OCI-LY1 (cell line): ENCODE results near the gene WDR59.
"Not testable (repeated sequence)": the region's sequence is repeated elsewhere in the genome, so short reads cannot be mapped to it uniquely, and the experiment has no call there.

ENCODE experiments used
- H2AFZ ChIP-seq: fragments of 200-600 bp; sonication (generic), shearing (Covaris generic); 2 replicates; pipeline ENCODE4 v1.6.0; 2014; ENCODE audit warnings: antibody characterized with exemption, mild to moderate bottlenecking, low read length
- H3F3A ChIP-seq: fragments of 200-600 bp; sonication (generic), shearing (Covaris generic); 2 replicates; pipeline ENCODE4 v1.6.0; 2014; ENCODE audit warnings: mild to moderate bottlenecking, antibody characterized with exemption, low read length, moderate library complexity; ENCODE audit not compliant: insufficient read depth
- H3K27ac ChIP-seq: fragments of 200-600 bp; sonication (generic); 2 replicates; pipeline ENCODE4 v1.5.1; 2014; ENCODE audit warnings: low read length, mixed run types, mild to moderate bottlenecking, low read depth; ENCODE audit not compliant: poor library complexity, severe bottlenecking
- H3K27me3 ChIP-seq: fragments of 200-600 bp; sonication (generic); 2 replicates; pipeline ENCODE4 v1.6.0; 2014; ENCODE audit warnings: antibody characterized with exemption, mild to moderate bottlenecking, low read length, moderate library complexity; ENCODE audit not compliant: insufficient read depth
- H3K36me3 ChIP-seq: fragments of 200-600 bp; sonication (generic); 2 replicates; pipeline ENCODE4 v1.6.1; 2014; ENCODE audit warnings: mild to moderate bottlenecking, antibody characterized with exemption, low read length, moderate library complexity, mixed read lengths; ENCODE audit not compliant: insufficient read depth
- H3K4me1 ChIP-seq: fragments of 200-600 bp; sonication (generic); 2 replicates; pipeline ENCODE4 v1.5.1; 2014; ENCODE audit warnings: mild to moderate bottlenecking, low read length, moderate library complexity; ENCODE audit not compliant: insufficient read depth, severe bottlenecking
- H3K4me2 ChIP-seq: fragments of 200-600 bp; sonication (generic), shearing (Covaris generic); 2 replicates; pipeline ENCODE4 v1.6.1; 2014; ENCODE audit warnings: low read length
- H3K4me3 ChIP-seq: fragments of 200-600 bp; sonication (generic); 2 replicates; pipeline ENCODE4 v1.5.1; 2014; ENCODE audit warnings: low read length, low read depth, mild to moderate bottlenecking, mixed read lengths; ENCODE audit not compliant: poor library complexity, severe bottlenecking
- H3K79me2 ChIP-seq: fragments of 200-600 bp; shearing (Covaris generic); 2 replicates; pipeline ENCODE4 v1.6.1; 2016; ENCODE audit warnings: mixed run types, low read length, mixed read lengths; ENCODE audit not compliant: insufficient read depth
- H3K9ac ChIP-seq: fragments of 200-600 bp; sonication (generic), shearing (Covaris generic); 2 replicates; pipeline ENCODE4 v1.6.1; 2014; ENCODE audit warnings: mild to moderate bottlenecking, low read length, mixed read lengths
- H3K9me2 ChIP-seq: fragments of 200-600 bp; sonication (generic), shearing (Covaris generic); 2 replicates; pipeline ENCODE4 v1.6.1; 2014; ENCODE audit warnings: low read depth, mild to moderate bottlenecking, low read length, mixed read lengths
- H3K9me3 ChIP-seq: fragments of 200-600 bp; shearing (Covaris generic); 2 replicates; pipeline ENCODE4 v1.6.1; 2014; ENCODE audit warnings: low read length, mixed read lengths
- H4K20me1 ChIP-seq: fragments of 200-600 bp; sonication (generic), shearing (Covaris generic); 2 replicates; pipeline ENCODE4 v1.6.0; 2016; ENCODE audit warnings: mild to moderate bottlenecking, low read length; ENCODE audit not compliant: insufficient read depth
- EZH2 ChIP-seq: fragments of 200-600 bp; sonication (generic), shearing (Covaris generic); IDR thresholded peaks from 2 replicates; pipeline ENCODE4 v1.8.0; 2017; ENCODE audit warnings: borderline replicate concordance, mixed run types, mild to moderate bottlenecking, antibody characterized with exemption, low read length, moderate library complexity, mixed read lengths
- TF ChIP-seq, protein P1 (sequence below): fragments of 200-600 bp; sonication (generic), shearing (Covaris generic); IDR thresholded peaks from 2 replicates; pipeline ENCODE4 v1.5.1; 2017; ENCODE audit warnings: mild to moderate bottlenecking, antibody characterized with exemption, low read length, moderate library complexity, mixed read lengths

The WDR59 gene

DNA sequence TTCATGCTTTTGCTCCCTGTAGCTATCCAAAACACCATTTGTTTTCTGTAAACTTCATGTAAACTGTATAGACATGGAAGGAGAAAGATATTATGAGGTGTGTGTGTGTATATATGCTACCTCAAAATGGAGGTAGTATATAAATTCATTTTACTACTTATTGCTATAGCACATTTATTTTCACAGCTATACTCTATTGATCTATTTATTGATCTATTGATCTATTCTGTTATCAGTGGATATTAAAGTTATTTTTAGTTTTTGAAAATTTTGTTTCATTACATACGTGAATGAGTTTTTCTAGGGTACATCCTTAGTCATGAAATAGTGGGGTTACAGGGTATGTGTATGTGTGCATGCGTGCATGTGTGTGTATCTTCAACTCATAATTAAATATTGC lies 29.4 kb upstream of the WDR59 start:
- Histone ChIP-seq H3K27ac (no peak overlapping the region), H3K9ac (no peak overlapping the region), H3F3A (no peaks in the 10 kb centered on the region), H2AFZ (no peak overlapping the region), H3K4me2 (no peak overlapping the region), H3K4me3 (no peak overlapping the region), H4K20me1 (no peaks in the 10 kb centered on the region), H3K9me2 (no peaks in the 10 kb centered on the region), H3K36me3 (no peaks in the 10 kb centered on the region), H3K9me3 (no peaks in the 10 kb centered on the region), H3K27me3 (no peaks in the 10 kb centered on the region), H3K79me2 (no peaks in the 10 kb centered on the region), H3K4me1 (no peaks in the 10 kb centered on the region)
- TF ChIP-seq, protein P1, sequence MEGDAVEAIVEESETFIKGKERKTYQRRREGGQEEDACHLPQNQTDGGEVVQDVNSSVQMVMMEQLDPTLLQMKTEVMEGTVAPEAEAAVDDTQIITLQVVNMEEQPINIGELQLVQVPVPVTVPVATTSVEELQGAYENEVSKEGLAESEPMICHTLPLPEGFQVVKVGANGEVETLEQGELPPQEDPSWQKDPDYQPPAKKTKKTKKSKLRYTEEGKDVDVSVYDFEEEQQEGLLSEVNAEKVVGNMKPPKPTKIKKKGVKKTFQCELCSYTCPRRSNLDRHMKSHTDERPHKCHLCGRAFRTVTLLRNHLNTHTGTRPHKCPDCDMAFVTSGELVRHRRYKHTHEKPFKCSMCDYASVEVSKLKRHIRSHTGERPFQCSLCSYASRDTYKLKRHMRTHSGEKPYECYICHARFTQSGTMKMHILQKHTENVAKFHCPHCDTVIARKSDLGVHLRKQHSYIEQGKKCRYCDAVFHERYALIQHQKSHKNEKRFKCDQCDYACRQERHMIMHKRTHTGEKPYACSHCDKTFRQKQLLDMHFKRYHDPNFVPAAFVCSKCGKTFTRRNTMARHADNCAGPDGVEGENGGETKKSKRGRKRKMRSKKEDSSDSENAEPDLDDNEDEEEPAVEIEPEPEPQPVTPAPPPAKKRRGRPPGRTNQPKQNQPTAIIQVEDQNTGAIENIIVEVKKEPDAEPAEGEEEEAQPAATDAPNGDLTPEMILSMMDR: no peak
- no peak for TF ChIP-seq EZH2

DNA sequence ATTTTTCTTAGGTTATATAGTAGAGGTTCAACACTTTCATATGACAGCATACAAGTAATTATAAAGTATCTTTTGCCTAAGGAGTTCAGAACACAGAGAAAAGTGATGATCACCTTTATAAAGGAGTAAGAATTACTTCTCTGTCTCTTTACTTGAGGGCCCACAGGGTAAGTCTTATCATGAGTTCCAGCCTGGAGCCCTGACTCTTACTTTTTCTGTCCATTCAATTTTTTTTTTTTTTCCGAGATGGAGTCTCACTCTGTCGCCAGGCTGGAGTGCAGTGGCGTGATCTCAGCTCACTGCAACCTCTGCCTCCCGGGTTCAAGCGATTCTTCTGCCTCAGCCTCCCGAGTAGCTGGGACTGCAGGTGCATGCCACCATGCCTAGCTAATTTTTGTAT lies 28.2 kb upstream of the WDR59 start:
- H3K9ac ChIP-seq, H2AFZ ChIP-seq, H3K79me2 ChIP-seq, H3K9me3 ChIP-seq, H3K36me3 ChIP-seq, H3K27ac ChIP-seq, H3K4me3 ChIP-seq, H3K9me2 ChIP-seq, H3F3A ChIP-seq, H3K4me1 ChIP-seq, H3K27me3 ChIP-seq, H4K20me1 ChIP-seq, H3K4me2 ChIP-seq: not testable (repeated sequence)

DNA sequence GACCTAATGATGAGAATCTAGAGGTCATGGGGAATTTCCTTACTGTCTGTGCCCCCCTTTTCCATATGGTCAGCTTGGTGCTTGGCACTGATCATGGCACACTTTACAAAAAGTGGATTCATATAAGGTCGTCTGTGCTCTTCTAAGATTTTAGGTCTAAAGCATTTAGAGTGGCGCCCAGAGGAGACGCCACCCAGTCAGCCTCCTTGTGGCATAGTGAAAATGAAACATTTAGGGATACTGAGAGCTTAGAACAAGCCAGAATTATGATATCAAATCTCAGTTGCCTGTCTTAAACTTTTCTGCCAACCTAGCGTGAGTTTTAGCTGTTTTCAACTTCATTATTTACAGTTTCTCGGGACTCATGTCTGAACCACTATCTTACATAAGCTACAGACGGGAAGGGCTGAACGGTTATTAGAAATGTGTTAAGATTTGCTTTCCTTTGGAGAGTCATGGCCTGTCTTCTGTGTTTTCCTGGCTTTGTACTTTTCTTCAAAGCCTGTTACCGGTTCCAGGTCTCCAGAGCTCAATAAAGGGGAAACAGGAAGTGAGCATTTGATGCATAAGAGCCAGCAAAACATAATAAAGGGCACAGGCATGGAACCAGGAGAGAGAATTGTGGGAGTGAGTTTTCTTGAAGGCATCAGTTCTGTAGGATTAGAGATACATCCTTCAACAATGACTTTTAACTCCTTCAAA lies 27.6 kb upstream of the WDR59 start:
- Histone ChIP-seq H3K9me2 (no peaks in the 10 kb centered on the region), H3K4me1 (no peaks in the 10 kb centered on the region), H3K9ac (no peak overlapping the region), H3K4me3 (no peak overlapping the region), H3K27ac (no peak overlapping the region), H3K27me3 (no peaks in the 10 kb centered on the region; the same call in 1 of the 2 replicates), H4K20me1 (no peaks in the 10 kb centered on the region), H3K79me2 (no peaks in the 10 kb centered on the region), H2AFZ (no peak overlapping the region), H3K36me3 (no peaks in the 10 kb centered on the region), H3K9me3 (no peaks in the 10 kb centered on the region), H3F3A (no peaks in the 10 kb centered on the region), H3K4me2 (no peak overlapping the region)
- TF ChIP-seq, protein P1: no peak
- TF ChIP-seq EZH2: no peak
